NCI-H345 treated with DMSO at 0.1 percent for 48 hours (cell line): Measurements from ENCODE around the gene RBMS3.
"Not testable (repeated sequence)": the region's sequence is repeated elsewhere in the genome, so short reads cannot be mapped to it uniquely, and the experiment has no call there.

Experiments
- DNase-seq: peaks from one replicate; lab custom pipeline; 2025; ENCODE audit not compliant: unreplicated experiment; lab: John Stamatoyannopoulos, UW

Gene RBMS3

GRCh38 chr3:29310865-29311264, 30.0 kb downstream of the RBMS3 start:
- no peak for DNase-seq

DNA sequence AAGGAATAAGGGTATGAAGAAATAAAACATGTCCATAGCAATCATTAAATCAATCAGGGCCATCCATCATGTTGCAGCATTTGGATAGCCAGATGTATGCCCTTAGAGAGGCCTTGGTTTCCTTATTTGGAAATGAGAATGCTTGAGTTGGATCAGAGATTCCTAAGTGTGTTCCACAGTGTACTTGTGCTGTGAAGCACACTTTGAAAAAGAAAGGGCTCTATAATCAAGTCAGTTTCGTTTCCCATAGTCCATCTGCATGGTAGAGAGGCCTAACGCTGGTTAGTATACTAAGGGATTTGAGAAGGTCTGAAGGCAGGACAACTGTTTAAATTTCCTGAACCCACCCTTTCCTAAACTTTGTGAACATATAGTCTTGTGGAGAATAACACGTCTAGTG, 30.9 kb downstream of the RBMS3 start:
- DNase-seq, result no peak

DNA sequence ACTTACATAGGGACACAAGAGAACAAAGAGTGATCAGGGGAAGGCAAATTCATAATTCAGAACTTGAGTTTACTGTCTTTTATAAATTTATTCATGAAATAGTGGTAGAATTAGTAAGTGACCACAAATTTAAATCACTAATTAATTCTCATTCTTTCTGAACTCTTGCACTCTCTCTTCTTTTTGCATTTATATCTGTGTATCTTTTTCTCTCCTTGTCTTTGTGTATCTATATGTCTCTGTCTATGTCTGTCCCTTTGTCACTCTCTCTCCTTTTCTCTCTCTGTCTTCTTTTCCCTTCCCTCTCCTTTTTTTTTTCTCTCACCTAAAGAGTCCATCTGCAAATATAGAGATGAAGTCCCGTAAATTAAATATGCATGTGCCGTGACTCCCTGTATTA, 31.5 kb downstream of the RBMS3 start:
- DNase-seq, result no peak

DNA sequence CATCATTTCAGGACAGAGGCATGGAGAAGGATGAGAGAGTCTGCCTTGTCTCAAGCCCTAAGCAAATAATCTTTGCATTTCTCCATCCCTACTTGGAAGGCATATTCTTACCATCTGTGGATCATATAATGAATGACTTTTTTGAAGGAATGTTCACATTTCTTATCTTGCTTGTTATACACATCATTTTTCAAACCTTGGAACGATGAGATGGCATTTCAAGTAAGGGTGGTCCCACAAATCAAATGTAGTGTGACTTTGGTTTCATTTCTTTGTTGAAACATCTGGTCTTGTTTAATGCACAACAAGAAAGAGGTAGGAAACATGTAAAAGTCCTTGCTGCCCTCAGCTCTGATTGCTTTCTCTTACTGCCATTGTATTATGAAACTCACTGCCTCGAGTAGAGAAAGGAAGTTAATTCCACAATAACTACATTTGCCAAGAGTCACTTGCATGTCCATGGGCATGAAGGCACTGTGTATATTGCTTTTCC, 32.1 kb downstream of the RBMS3 start:
- no peak for DNase-seq

DNA sequence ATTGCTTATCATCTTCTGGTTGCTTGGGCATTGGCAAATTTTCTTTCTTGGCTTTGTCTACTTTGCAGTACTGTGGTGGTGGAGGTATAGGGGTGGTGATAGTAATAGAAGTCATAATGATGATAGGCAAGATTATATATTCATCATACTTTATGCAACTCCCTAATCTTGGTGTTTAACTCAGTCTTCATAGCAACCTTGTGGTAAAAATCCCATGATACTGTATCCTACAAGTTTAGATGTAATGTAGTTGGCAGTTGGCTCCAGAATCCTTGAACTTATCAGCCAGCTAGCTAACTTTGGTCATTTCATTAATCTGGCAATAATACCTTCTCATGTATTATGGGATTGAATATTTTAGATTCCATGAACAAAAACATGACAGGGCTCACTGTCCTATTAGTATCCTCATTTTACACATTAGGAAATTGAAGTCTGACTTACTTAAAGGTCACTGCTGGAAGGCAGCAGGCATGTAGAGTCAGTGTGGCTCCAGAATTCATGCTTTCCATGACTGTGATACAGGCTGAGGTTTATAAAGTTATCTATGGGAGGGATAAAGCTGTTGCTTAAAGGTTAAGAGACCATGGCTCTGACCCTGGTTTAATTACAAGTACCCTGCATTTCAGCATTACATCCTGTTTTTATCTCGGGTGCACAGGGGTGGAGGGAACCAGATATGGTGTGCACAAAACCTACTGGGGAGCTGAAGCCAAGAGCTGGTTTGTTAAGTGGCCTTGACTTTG, 33.3 kb downstream of the RBMS3 start:
- DNase-seq, result no peak

DNA sequence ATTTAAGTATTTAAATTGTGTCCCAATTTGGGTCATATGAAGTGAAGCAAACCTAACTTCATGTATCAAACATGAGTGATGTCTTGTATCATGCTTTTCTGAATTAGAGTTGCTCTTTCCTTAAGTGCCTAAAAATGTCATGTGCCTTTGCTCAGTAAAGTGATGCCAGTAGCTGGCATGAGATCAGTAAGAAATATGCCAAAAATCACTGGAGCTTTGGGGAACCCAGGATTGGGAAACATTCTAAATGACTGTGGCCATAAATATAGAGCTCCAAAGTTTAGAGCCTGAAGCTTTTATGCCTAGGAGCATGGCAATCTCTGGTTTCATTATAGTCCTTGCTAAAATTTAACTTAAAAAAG, 33.8 kb downstream of the RBMS3 start:
- DNase-seq, result no peak

DNA sequence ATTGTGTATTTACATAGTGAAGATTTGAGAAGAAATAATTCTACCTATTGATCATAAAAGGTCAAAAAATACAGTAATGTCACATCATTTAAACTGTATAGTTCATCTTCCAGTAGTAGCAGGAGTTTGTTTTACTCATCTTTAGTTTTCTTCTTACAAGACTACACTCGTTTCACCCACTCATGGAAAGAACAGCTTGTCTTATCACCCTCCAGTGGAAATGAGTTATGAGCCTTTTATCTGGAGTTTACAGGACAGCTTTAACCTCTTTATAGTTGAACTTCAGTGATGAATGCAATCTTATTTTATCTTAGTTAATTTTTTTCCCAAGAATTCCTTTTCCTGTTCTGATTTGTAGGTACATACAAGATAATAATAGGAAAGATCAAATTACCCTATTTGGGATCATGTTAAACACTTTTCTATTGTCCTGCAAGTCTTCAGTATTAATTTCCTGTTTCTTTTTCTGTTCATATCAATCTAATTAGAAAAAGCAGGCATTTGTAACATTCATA, 36.8 kb downstream of the RBMS3 start:
- no peak for DNase-seq

DNA sequence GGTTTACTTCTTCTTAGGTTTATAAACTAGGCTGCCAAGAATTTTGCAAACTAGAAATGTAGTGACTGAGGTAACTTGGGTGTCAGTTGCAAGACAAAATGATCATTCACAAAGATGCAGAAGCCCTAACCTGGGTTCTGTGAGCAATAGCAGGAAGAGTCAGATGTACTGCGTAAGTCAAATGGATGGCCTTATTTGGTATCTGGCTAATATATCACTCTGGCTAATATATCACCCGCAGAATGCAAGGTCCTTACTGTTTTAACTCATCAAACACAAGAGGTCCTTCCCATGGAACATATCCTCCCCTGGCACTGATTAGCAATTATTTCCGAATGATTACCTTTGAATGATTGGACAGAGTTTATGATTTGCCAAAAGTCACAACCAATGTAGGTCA, 37.4 kb downstream of the RBMS3 start:
- no peak for DNase-seq

DNA sequence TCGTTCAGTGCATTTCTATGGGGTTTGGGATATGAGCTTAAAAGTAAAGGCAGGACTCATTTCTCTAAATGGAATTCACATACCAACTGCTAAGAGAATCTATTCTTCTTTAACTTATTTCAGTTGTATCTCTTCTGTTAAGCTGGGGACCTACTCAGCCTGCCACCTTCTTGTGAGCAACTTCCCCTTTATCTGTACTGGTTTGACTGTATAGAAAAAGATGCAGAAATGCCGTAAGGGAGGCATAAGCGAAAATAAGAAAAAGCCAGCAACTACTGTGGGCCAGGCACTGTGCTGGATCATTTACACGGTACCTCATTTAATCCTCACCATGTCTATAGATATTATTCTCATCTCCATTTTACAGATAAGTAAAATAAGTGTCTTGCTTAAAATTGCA, 38.4 kb downstream of the RBMS3 start:
- no peak for DNase-seq

DNA sequence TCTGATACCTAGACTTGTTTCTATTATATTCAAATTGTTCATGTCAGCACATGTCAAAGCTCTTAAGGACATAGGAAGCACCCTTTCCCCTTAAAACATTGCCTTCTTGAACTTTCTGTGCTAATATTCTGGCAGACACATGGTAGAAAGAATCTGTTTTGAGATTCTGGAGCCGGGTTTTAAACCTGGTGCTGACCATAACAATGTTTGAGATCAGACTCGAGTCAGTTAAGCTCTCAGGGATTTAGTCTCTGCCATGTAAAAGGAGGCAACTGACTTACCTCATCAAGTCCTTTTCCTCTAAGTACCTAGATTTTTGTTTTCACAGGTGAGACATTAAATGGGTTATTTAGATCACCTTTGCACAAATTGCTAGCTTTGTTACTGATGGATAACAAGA, 38.9 kb downstream of the RBMS3 start:
- DNase-seq, result no peak

DNA sequence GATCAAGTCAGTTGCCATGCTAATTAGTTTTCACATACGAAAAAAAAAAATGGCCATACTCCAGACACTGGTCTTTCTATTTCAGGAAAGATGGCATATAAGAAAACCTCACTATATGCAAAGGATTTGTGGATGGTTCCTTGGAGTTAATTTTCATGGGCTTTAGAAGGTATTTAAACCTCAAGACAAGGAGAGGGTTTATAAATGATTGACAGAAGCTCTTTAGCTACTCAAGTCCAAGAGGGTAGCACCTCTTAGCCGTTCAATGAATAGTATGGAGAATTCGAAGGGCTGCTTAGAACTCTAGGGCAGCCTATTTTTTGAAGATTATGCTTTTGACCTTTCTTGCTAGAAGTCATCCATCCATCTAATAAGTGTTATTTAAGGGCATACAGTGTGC, 41.7 kb downstream of the RBMS3 start:
- DNase-seq, result no peak

GRCh38 chr3:29324180-29324651, 43.3 kb downstream of the RBMS3 start:
- DNase-seq, result no peak

GRCh38 chr3:29326540-29326939, 45.7 kb downstream of the RBMS3 start:
- DNase-seq, result not testable (repeated sequence)

GRCh38 chr3:29329986-29330890, 49.4 kb downstream of the RBMS3 start:
- DNase-seq, result no peak

GRCh38 chr3:29331035-29331434, 50.2 kb downstream of the RBMS3 start:
- DNase-seq, result no peak

- DNase-seq, result no peak
These were observed 50.8 kb downstream of the RBMS3 start for GRCh38 chr3:29331456-29332194.

- DNase-seq, result no peak
These were observed 51.3 kb downstream of the RBMS3 start for GRCh38 chr3:29332195-29332637.

GRCh38 chr3:29333576-29333975, 52.7 kb downstream of the RBMS3 start:
- DNase-seq, result no peak

- DNase-seq, result no peak
These were observed 53.8 kb downstream of the RBMS3 start for GRCh38 chr3:29334706-29335105.

GRCh38 chr3:29335438-29335837, 54.6 kb downstream of the RBMS3 start:
- no peak for DNase-seq

DNA sequence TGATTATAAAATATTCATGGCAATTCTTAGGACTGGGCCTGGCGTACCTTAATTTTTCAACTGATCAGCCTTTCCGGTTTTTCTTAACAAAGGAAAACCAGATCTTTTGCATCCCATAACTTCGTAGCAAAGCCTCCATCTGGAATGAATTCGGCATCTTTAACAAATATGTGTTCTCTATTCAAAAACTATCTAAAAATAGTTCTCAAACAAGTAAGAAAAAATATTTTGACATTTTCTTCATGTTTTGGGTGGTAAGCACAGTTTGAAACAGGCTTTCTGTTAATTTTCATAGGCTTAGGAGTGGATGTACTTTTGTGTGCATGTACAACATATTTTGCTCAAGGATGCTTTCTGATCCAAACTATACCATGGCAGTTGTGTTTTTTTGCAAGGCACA, 55.1 kb downstream of the RBMS3 start:
- DNase-seq, result no peak
